ENCODE data around the gene CARD8.

Gene CARD8

GRCh38 chr19:48194041-48194843 is 61.5 kb downstream of the CARD8 start:
- no peaks in the 10 kb centered on the region for H3K27me3 ChIP-seq (ENCODE audit: insufficient read depth, poor library complexity, severe bottlenecking)
- no peak overlapping the region for H3K4me3 ChIP-seq (replicated peaks; ENCODE audit: insufficient read depth, low read length)
- DNase-seq (ENCODE audit: low read depth in 1 of 2, low spot score in 1 of 2) = peak in 1 of 2 experiments; percentile 39
- H3K27ac ChIP-seq (replicated peaks) = no peak overlapping the region
- TF ChIP-seq, protein P1, sequence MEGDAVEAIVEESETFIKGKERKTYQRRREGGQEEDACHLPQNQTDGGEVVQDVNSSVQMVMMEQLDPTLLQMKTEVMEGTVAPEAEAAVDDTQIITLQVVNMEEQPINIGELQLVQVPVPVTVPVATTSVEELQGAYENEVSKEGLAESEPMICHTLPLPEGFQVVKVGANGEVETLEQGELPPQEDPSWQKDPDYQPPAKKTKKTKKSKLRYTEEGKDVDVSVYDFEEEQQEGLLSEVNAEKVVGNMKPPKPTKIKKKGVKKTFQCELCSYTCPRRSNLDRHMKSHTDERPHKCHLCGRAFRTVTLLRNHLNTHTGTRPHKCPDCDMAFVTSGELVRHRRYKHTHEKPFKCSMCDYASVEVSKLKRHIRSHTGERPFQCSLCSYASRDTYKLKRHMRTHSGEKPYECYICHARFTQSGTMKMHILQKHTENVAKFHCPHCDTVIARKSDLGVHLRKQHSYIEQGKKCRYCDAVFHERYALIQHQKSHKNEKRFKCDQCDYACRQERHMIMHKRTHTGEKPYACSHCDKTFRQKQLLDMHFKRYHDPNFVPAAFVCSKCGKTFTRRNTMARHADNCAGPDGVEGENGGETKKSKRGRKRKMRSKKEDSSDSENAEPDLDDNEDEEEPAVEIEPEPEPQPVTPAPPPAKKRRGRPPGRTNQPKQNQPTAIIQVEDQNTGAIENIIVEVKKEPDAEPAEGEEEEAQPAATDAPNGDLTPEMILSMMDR (IDR thresholded peaks at IDR 0.05; ENCODE audit: insufficient read depth, low read length) = peak; percentile 43
- TF ChIP-seq REST (IDR thresholded peaks at IDR 0.05; ENCODE audit: insufficient replicate concordance, low read depth) = no peak

DNA sequence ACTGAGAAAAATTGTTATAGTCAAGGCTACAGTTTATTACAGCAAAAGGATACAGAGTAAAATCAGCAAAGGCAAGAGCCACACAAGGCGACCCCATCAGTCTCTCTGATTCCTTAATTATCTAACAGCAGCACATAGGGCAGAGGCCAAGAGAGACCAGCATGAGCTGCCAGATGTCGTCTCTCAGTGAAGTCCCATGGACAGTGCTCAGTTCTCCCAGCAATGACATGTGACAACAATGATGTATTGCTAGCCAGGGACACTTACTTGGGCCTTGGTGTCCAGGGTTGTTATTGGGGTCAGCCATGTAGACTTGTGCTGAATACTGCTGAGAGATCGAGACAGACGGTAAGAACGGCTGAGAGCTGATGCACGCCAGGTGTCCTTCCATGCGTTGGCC is 63.0 kb downstream of the CARD8 start:
- TF ChIP-seq REST (IDR thresholded peaks at IDR 0.05; ENCODE audit: insufficient replicate concordance, low read depth) = no peak
- TF ChIP-seq SPI1 (IDR thresholded peaks at IDR 0.05; ENCODE audit: borderline replicate concordance, low read depth) = no peak
- TF ChIP-seq, protein P1 (IDR thresholded peaks at IDR 0.05; ENCODE audit: insufficient read depth, low read length) = no peak
- TF ChIP-seq GABPA (IDR thresholded peaks at IDR 0.05; ENCODE audit: low read depth) = no peak
- TF ChIP-seq POLR2AphosphoS5 (IDR thresholded peaks at IDR 0.05; ENCODE audit: low read depth) = no peak
- DNase-seq (ENCODE audit: low read depth in 1 of 2, low spot score in 1 of 2) = no peak
- no peak overlapping the region for H3K27ac ChIP-seq (replicated peaks)
- H3K4me3 ChIP-seq (replicated peaks; ENCODE audit: insufficient read depth, low read length) = no peak overlapping the region
- no peaks in the 10 kb centered on the region for H3K27me3 ChIP-seq (ENCODE audit: insufficient read depth, poor library complexity, severe bottlenecking)

DNA sequence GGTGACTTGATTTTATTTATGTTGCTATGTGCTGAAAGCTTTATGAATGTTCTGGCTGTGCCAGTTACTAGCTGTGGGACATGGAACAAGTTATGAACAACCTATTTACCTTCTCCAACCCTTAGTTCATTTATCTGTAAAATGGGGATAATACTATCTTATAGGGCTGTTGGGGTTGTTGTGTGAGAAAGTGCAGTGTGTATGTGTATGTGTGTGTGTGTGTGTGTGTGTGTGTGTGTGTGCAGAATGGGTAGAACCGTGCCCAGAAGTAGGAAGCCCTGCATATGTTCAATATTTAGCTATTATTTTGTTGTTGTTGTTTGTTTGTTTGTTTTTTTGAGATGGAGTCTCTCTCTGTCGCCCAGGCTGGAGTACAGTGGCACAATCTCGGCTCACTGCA is 64.8 kb downstream of the CARD8 start:
- no peak overlapping the region for H3K27ac ChIP-seq (replicated peaks)
- no peak overlapping the region for H3K4me3 ChIP-seq (replicated peaks; ENCODE audit: insufficient read depth, low read length)

More for the DNA sequence above, 64.8 kb downstream of the CARD8 start:
- no peak for TF ChIP-seq GABPA (IDR thresholded peaks at IDR 0.05; ENCODE audit: low read depth)
- no peak for TF ChIP-seq SPI1 (IDR thresholded peaks at IDR 0.05; ENCODE audit: borderline replicate concordance, low read depth)
- TF ChIP-seq POLR2AphosphoS5 (IDR thresholded peaks at IDR 0.05; ENCODE audit: low read depth) = no peak
- TF ChIP-seq REST (IDR thresholded peaks at IDR 0.05; ENCODE audit: insufficient replicate concordance, low read depth) = no peak
- TF ChIP-seq, protein P1 (IDR thresholded peaks at IDR 0.05; ENCODE audit: insufficient read depth, low read length) = no peak
- no peaks in the 10 kb centered on the region for H3K27me3 ChIP-seq (ENCODE audit: insufficient read depth, poor library complexity, severe bottlenecking)
- no peak for DNase-seq (ENCODE audit: low read depth in 1 of 2, low spot score in 1 of 2)

Measured in HL-60 (cell line).